ENCODE results near the gene COPA.

COPA gene

GRCh38 chr1:160373696-160374095, 30.6 kb upstream of the COPA start:
- TF ChIP-seq CTCF (IDR thresholded peaks at IDR 0.05; ENCODE audit: insufficient read depth, low read depth, low read length, missing control alignments), result no peak
- H3K4me3 ChIP-seq (ENCODE audit: low read depth, low read length), result no peak overlapping the region
- DNase-seq (ENCODE audit: low read depth), result no peak

GRCh38 chr1:160371756-160372155, 28.7 kb upstream of the COPA start:
- no peak for TF ChIP-seq CTCF (IDR thresholded peaks at IDR 0.05; ENCODE audit: insufficient read depth, low read depth, low read length, missing control alignments)
- no peak overlapping the region for H3K4me3 ChIP-seq (ENCODE audit: low read depth, low read length)
- DNase-seq (ENCODE audit: low read depth), result no peak

- H3K4me3 ChIP-seq (ENCODE audit: low read depth, low read length), result no peak overlapping the region
- no peak for DNase-seq (ENCODE audit: low read depth)
- no peak for TF ChIP-seq CTCF (IDR thresholded peaks at IDR 0.05; ENCODE audit: insufficient read depth, low read depth, low read length, missing control alignments)
These were observed 28.2 kb upstream of the COPA start for GRCh38 chr1:160371346-160371631.

- no peak for TF ChIP-seq CTCF (IDR thresholded peaks at IDR 0.05; ENCODE audit: insufficient read depth, low read depth, low read length, missing control alignments)
- no peak for DNase-seq (ENCODE audit: low read depth)
- no peak overlapping the region for H3K4me3 ChIP-seq (ENCODE audit: low read depth, low read length)
These were observed 27.7 kb upstream of the COPA start for GRCh38 chr1:160370561-160371345.

GRCh38 chr1:160369087-160369486, 26.0 kb upstream of the COPA start:
- no peak for DNase-seq (ENCODE audit: low read depth)

GRCh38 chr1:160367934-160368923, 25.2 kb upstream of the COPA start:
- H3K4me3 ChIP-seq (ENCODE audit: low read depth, low read length), result no peak overlapping the region
- no peak for TF ChIP-seq CTCF (IDR thresholded peaks at IDR 0.05; ENCODE audit: insufficient read depth, low read depth, low read length, missing control alignments)
- DNase-seq (ENCODE audit: low read depth), result no peak

More at GRCh38 chr1:160369087-160369486, 26.0 kb upstream of the COPA start:
- no peak for TF ChIP-seq CTCF (IDR thresholded peaks at IDR 0.05; ENCODE audit: insufficient read depth, low read depth, low read length, missing control alignments)
- no peak overlapping the region for H3K4me3 ChIP-seq (ENCODE audit: low read depth, low read length)

Measured in GM12865 (cell line).